DND-41 (cell line): Measurements from ENCODE around the gene NDUFS8.

Experiments
- ATAC-seq: fragments of 200-7000 bp; cut with Tn5 transposase; 3 replicates; pipeline ENCODE4 v1.9.1; 2021; ENCODE audit warnings: low read depth; ENCODE audit not compliant: insufficient read depth
- DNase-seq: peaks from one replicate; pipeline ENCODE4 v3.0.0-alpha.2; 2020
- H2AFZ ChIP-seq: 2 replicates; pipeline ENCODE4 v1.6.0; 2012; ENCODE audit warnings: low read depth, low read length
- H3K27ac ChIP-seq: 2 replicates; pipeline ENCODE4 v1.5.1; 2012; ENCODE audit warnings: low read length, inconsistent platforms
- H3K27me3 ChIP-seq: fragments of 200-600 bp; sonication (generic); 2 replicates; pipeline ENCODE4 v1.6.0; 2012; ENCODE audit warnings: low read length, mild to moderate bottlenecking, inconsistent platforms; ENCODE audit not compliant: insufficient read depth, poor library complexity
- H3K36me3 ChIP-seq: 2 replicates; pipeline ENCODE4 v1.5.1; 2012; ENCODE audit warnings: low read length, inconsistent platforms; ENCODE audit not compliant: insufficient read depth
- H3K4me1 ChIP-seq: 2 replicates; pipeline ENCODE4 v1.5.1; 2012; ENCODE audit warnings: mild to moderate bottlenecking, low read length; ENCODE audit not compliant: insufficient read depth
- H3K4me2 ChIP-seq: 2 replicates; pipeline ENCODE4 v1.6.0; 2012; ENCODE audit warnings: mild to moderate bottlenecking, moderate library complexity, low read length, inconsistent platforms; ENCODE audit not compliant: insufficient read depth
- H3K4me3 ChIP-seq, 2 experiments: fragments of 200-600 bp in 1 of 2; shearing (Covaris generic) in 1 of 2; 2 replicates each; pipeline ENCODE4 v1.5.1; 2012 to 2016; ENCODE audit warnings: inconsistent platforms in 2 of 2, low read length in 2 of 2, mild to moderate bottlenecking in 2 of 2, low read depth in 1 of 2, moderate library complexity in 1 of 2
- H3K79me2 ChIP-seq: 2 replicates; pipeline ENCODE4 v1.6.0; 2012; ENCODE audit warnings: low read length, inconsistent platforms; ENCODE audit not compliant: insufficient read depth
- H3K9ac ChIP-seq: 2 replicates; pipeline ENCODE4 v1.6.0; 2012; ENCODE audit warnings: low read depth, mild to moderate bottlenecking, inconsistent platforms, low read length, moderate library complexity
- H3K9me3 ChIP-seq: 2 replicates; pipeline ENCODE4 v1.5.1; 2012; ENCODE audit warnings: low read length, moderate library complexity, mild to moderate bottlenecking, inconsistent platforms; ENCODE audit not compliant: insufficient read depth, severe bottlenecking
- H4K20me1 ChIP-seq: 2 replicates; pipeline ENCODE4 v1.6.0; 2012; ENCODE audit warnings: low read length; ENCODE audit not compliant: insufficient read depth
- CTCF ChIP-seq: IDR thresholded peaks from 2 replicates; pipeline ENCODE4 v1.5.1; 2012; ENCODE audit warnings: borderline replicate concordance, low read length, moderate library complexity, mild to moderate bottlenecking; ENCODE audit not compliant: poor library complexity, severe bottlenecking; ENCODE audit errors: extremely low read depth
- EZH2 ChIP-seq: IDR thresholded peaks from 3 replicates; pipeline ENCODE4 v1.6.1; 2012; ENCODE audit warnings: borderline replicate concordance, low read depth, mild to moderate bottlenecking, moderate library complexity, low read length, inconsistent platforms; ENCODE audit not compliant: severe bottlenecking

The NDUFS8 gene

GRCh38 chr11:68018730-68019190, 11.7 kb upstream of the NDUFS8 start:
- DNase-seq (no peak), ATAC-seq (no peak)
- Histone ChIP-seq H3K27ac (no peak overlapping the region), H3K4me2 (no peak overlapping the region), H3K36me3 (no peaks in the 10 kb centered on the region), H2AFZ (no peak overlapping the region), H3K27me3 (no peaks in the 10 kb centered on the region), H3K4me3 (no peak overlapping the region), H4K20me1 (no peaks in the 10 kb centered on the region; the same call in 1 of the 2 replicates), H3K4me1 (no peaks in the 10 kb centered on the region), H3K9ac (no peak overlapping the region), H3K9me3 (no peaks in the 10 kb centered on the region), H3K79me2 (no peaks in the 10 kb centered on the region)
- TF ChIP-seq CTCF (no peak), EZH2 (no peak)

- Histone ChIP-seq H4K20me1 (no peaks in the 10 kb centered on the region; the same call in 1 of the 2 replicates), H3K9ac (no peak overlapping the region), H3K4me1 (no peaks in the 10 kb centered on the region)
These were observed 11.0 kb upstream of the NDUFS8 start for GRCh38 chr11:68019486-68019885.

DNA sequence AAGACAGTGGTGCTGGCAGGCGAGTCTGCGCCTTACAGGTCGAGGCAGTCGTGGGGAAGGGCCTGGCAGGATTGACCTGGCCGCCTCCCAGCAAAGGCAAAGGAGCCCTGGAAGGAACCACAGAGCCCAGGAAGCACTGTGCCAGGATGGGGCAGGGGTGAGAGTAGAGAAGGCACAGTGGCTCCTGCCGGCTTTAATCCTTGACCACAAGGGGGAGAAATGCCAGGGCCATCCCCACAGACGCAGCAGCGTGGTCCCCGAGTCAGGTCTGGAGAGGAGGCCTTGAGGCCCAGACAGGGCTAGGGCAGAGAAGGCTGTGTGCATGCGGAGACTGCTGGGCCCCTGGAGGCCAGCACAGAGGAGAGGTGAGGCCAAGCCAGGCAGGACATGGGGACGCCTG, 9.9 kb upstream of the NDUFS8 start:
- DNase-seq, result no peak
- no peak overlapping the region for H3K4me3 ChIP-seq
- no peak overlapping the region for H3K27ac ChIP-seq
- no peaks in the 10 kb centered on the region; the same call in 1 of the 2 replicates for H4K20me1 ChIP-seq
- no peaks in the 10 kb centered on the region for H3K36me3 ChIP-seq
- H3K4me1 ChIP-seq, result no peaks in the 10 kb centered on the region
- no peaks in the 10 kb centered on the region for H3K27me3 ChIP-seq
- no peak overlapping the region for H3K9ac ChIP-seq
- TF ChIP-seq EZH2, result no peak
- no peak for TF ChIP-seq CTCF
- no peaks in the 10 kb centered on the region for H3K9me3 ChIP-seq
- H3K4me2 ChIP-seq, result no peak overlapping the region
- no peaks in the 10 kb centered on the region for H3K79me2 ChIP-seq
- ATAC-seq, result no peak
- no peak overlapping the region for H2AFZ ChIP-seq

More at GRCh38 chr11:68019486-68019885, 11.0 kb upstream of the NDUFS8 start:
- Histone ChIP-seq H3K79me2 (no peaks in the 10 kb centered on the region), H3K36me3 (no peaks in the 10 kb centered on the region), H3K27ac (no peak overlapping the region), H2AFZ (no peak overlapping the region), H3K27me3 (no peaks in the 10 kb centered on the region), H3K4me3 (no peak overlapping the region), H3K9me3 (no peaks in the 10 kb centered on the region), H3K4me2 (no peak overlapping the region)
- TF ChIP-seq CTCF (no peak), EZH2 (no peak)
- ATAC-seq (no peak), DNase-seq (no peak)
